CD4-positive, alpha-beta T cell treated with Interleukin-15 for 1 hour (primary cell): ENCODE results near the gene PLAAT4.
"Not testable (repeated sequence)": the region's sequence is repeated elsewhere in the genome, so short reads cannot be mapped to it uniquely, and the experiment has no call there.

Experiments used
- DNase-seq: peaks from one replicate; pipeline ENCODE4 v3.0.0-alpha.2; 2020

PLAAT4 gene

GRCh38 chr11:63547061-63547460, 10.5 kb downstream of the PLAAT4 start:
- no peak for DNase-seq

- DNase-seq: no peak
These were observed 11.6 kb downstream of the PLAAT4 start for GRCh38 chr11:63548178-63548577.

- no peak for DNase-seq
These were observed 12.8 kb downstream of the PLAAT4 start for GRCh38 chr11:63549411-63549810.

- DNase-seq: not testable (repeated sequence)
These were observed 13.6 kb downstream of the PLAAT4 start for GRCh38 chr11:63550156-63550700.

- DNase-seq: peak; percentile 54
These were observed 14.7 kb downstream of the PLAAT4 start for GRCh38 chr11:63551091-63551888.

- no peak for DNase-seq
These were observed 15.3 kb downstream of the PLAAT4 start for GRCh38 chr11:63551889-63552266.

- DNase-seq: no peak
These were observed 16.3 kb downstream of the PLAAT4 start for GRCh38 chr11:63552921-63553320.

- peak; percentile 67 for DNase-seq
These were observed 17.2 kb downstream of the PLAAT4 start for GRCh38 chr11:63553759-63554158.

- no peak for DNase-seq
These were observed 18.2 kb downstream of the PLAAT4 start for GRCh38 chr11:63554877-63555223.

GRCh38 chr11:63556404-63557013, 19.9 kb downstream of the PLAAT4 start:
- no peak for DNase-seq

GRCh38 chr11:63557570-63557969, 21.0 kb downstream of the PLAAT4 start:
- DNase-seq: no peak

- no peak for DNase-seq
These were observed 22.0 kb downstream of the PLAAT4 start for GRCh38 chr11:63558459-63559157.

GRCh38 chr11:63560506-63561180, 24.0 kb downstream of the PLAAT4 start:
- peak; percentile 36 for DNase-seq

GRCh38 chr11:63563201-63564055, 26.8 kb downstream of the PLAAT4 start, which contains the start of gene PLAAT2:
TSS of gene PLAAT2 (minus strand) at chr11:63563379. CDS start at chr11:63563324, 55 bp downstream.
- no peak for DNase-seq

- no peak for DNase-seq
These were observed 27.6 kb downstream of the PLAAT4 start for GRCh38 chr11:63564056-63564774.

- DNase-seq: no peak
These were observed 28.3 kb downstream of the PLAAT4 start for GRCh38 chr11:63564784-63565350.

GRCh38 chr11:63567044-63567840, 30.6 kb downstream of the PLAAT4 start:
- DNase-seq: peak; percentile 93

- DNase-seq: no peak
These were observed 33.0 kb downstream of the PLAAT4 start for GRCh38 chr11:63569570-63569969.

GRCh38 chr11:63572026-63572688, 35.5 kb downstream of the PLAAT4 start:
- no peak for DNase-seq
